ENCODE data around the gene RNF145.
"Not testable (repeated sequence)": the region's sequence is repeated elsewhere in the genome, so short reads cannot be mapped to it uniquely, and the experiment has no call there.

RNF145 gene

DNA sequence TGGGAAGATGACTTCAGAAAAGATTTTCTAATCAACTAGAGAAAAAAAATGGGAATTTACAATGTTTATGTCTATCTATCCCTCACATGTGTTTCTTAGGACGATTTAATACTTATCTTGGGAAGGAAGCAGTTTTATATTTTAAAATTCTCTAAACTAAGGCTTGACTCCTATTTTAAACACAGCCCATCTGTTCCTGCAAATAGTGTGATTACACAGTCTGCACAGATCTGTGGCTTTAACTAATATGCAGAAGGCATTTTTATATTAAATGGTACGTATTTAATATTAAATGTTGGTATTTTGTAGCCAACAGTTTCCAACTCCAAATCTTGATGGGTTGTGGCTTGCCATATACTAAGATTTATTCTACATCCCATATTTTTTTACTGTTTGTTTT is 56.5 kb downstream of the RNF145 start:
- DNase-seq: no peak

DNA sequence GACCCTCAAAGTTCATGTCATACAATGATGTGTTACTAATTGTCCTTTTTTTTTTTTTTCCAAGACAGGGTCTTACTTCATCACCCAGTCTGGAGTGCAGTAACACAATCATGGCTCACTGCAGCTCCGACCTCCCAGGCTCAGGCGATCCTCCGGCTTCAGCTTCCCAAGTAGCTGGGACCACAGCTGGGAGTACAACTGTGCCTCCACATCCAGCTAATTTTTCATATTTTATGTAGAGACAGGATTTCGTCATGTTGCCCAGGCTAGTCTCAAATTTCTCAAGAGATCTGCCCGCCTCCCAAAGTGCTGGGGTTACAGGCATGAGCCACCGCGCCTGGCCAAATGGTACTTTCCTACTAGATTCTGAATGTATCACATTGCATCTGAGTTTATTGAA is 60.3 kb downstream of the RNF145 start:
- no peak for DNase-seq

DNA sequence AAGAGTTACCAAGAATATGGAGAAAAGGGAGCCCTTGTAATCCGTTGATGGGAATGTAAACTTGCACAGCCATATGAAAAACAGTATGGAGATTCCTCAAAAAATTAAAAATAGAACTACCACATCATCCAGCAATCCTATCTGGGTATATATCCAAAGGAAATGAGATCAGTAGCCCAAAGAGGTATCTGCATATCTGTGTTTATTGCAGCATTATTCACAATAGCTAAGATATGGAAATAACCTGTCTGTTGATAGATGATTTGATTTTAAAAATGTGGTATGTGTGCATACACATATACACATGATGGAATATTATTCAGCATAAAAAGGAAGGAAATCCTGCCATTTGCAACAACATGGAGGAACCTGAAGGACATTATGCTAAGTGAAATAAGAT is 61.4 kb downstream of the RNF145 start:
- no peak for DNase-seq

DNA sequence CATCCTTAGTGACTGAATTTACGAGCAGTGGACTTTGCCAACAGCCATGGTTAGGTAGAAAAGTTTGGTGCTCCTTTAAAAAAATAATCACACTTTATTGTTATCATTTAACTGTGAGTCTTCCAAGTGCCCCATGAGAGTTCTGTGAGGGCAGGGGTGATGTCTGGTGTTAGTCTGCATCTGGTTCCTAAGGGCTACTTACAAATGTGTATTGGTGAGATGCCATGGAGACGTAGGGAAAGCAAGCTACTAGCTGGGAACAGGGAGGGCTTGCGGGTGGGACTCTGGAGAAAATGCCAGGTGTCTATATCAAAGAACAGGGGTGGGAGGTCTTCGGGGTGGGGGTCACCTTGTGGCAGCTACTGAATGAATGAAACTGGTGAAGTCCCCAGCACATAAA is 62.5 kb downstream of the RNF145 start:
- DNase-seq: no peak

DNA sequence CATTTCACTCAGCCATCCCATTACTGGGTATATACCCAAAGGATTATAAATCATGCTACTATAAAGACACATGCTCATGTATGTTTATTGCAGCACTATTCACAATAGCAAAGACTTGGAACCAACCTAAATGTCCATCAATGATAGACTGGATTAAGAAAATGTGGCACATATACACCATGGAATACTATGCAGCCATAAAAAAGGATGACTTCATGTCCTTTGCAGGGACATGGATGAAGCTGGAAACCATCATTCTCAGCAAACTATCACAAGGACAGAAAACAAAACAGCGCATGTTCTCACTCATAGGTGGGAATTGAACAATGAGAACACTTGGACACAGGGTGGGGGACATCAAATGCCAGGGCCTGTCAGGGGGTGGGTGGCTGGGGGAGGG is 64.2 kb downstream of the RNF145 start:
- not testable (repeated sequence) for DNase-seq

DNA sequence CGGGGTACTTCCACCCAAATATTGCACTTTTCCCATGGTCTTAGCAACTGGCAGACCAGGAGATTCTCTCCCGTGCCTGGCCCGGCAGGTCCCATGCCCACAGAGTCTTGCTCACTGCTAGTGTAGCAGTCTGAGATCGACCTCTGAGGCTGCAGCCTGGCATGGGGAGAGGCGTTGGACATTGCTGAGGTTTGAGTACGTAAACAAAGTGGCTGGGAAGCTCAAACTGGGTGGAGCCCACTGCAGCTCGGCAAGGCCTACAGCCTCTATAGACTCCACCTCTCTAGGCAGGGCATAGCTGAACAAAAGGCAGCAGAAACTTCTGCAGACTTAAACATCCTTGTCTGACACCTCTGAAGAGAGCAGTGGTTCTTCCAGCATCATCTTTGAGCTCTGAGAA is 69.6 kb downstream of the RNF145 start:
- DNase-seq: no peak

DNA sequence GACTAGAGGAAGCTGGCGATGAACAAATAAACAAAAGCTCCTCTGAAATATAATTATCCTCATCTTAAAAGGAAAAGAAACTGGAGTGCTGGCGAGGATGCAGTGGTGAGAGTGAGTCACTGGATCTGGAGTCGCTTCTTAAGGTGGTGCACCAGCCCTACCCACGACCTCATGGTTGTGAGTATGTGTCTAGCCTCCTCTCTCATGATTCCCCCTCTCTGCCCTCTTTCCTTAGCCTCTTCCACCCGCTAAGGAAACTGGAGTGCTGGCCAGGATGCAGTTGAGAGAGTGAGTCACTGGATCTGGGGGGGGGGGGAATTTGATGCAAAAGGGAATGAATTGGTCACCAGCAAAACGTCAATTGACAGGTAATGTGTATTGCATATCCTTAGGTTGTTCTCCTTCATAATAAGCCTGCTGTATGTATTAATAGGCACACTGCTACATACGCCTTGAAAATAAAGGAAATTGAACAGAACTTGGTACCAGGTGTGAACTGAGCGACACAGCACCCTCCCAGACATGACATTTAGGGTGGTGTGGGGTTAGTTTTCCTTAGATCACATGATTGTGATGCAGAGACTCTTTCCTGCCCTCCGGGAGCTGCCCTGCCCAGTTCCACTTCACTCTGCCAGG is 73.3 kb downstream of the RNF145 start:
- DNase-seq: no peak

DNA sequence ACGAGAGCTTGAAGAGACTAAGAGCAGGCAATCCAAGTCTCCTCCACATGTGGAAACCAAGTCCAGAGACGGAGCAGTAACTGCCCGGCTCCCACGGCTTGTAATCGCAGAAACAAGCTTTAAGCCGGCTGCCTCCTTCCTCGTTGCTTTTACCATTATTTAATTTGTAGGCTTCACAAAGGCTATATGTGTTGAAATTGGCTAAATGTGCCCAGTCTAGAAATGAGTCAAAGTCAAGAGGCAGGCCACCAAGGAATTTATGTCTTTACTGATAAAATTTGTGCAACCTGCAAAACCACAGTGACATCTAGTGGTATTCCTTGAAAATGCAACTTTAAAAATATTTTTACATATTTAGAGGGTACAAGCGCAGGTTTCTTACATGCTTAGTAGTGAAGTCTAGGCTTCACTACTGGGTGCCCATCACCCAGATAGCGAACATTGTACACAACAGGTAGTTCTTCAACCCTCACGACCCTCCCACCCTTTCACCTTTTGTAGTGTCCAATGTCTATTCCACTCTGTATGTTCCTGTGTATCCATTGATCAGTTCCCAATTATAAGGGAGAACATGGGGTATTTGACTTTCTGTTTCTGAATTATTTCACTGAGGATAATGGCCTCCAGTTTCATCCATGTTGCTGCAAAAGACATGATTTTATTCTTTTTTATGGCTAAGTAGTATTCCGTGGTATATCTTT is 76.2 kb downstream of the RNF145 start:
- no peak for DNase-seq

DNA sequence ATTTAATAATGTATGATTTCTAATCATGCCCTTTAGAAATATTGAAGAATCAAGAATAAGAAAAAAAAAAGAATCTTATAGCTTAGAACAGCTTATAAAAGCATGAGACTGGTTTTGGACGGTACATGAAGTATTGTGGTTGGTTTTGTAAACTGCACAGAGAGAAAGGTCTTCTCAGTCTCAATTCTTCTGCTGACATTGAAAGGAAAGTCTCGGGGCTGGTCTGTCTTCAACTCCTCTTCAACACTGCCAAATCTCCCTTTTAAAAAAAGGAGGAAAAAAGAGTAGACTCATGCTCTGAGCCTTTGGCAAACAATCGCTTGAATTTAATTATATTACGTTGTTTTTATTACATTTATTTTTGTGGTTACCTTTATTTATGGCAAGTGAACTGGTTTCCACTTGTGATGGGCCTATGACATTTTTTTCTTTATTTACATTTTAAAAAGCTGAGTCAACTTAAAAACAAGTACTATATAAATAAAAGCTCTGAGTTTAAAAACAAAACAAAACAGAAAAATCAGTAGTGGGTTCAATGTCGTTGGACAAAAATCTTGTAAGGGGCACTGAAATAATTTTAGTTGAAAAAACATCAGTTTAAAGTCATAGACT is 76.8 kb downstream of the RNF145 start:
- DNase-seq: no peak

DNA sequence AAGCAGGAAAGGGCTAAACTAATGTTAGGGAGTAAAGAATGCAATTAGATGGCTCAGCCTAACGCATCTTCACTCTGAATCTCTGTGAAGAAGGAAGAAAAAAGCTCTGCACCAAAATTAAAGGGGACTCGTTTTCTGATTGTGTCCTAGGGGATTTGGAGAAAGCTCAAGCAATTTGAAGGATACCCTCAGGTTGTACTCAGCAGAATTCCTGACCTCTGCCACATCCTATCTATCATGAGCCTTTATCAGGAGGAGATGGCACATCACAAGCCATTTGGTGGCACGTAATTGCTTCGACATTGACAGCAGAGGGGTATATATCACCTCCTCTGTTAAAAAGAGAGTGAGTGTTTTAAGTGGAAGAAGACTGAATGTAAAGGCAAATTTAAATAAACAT is 77.4 kb downstream of the RNF145 start:
- DNase-seq: no peak

DNA sequence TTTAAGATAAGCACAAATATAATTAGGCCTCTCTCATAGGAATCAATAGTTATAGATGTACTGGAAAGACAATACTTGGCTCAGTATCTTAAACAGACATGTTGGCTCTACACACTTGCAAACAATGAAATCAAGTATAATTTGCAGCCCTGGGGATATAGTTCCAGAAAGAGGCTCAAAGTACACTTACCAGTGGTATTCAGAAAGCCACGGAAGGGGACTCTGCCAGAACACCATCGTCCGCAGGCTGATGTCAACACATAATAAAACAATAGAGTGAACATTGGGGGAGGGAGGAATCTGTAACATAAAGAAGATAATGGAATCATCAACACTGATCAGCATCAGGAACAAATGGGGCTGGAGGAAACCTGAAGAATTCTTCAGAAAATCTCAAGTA is 78.5 kb downstream of the RNF145 start:
- DNase-seq: no peak

DNA sequence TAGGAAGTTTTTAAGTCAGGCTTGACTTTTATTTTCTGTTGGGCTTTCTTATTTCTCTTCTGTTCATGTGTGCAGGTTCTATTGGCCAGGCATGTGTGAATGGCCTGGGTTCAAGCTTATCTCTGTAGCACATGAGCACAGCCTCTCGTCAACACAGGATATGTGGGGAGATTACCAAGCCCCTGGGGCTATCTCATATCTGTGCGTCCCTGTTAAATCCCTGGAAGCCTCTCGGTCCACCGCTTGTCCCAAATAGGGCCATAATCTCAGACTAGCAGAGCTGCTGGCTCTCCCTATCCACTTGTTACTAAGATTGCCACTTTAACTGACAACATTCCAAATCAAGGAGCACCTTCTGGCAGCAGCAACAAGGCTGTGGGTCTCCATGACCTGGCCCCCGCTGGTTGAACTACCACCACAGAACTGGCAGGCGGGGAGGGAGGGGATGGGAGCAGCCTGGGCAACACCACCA is 81.2 kb downstream of the RNF145 start:
- DNase-seq: no peak

DNA sequence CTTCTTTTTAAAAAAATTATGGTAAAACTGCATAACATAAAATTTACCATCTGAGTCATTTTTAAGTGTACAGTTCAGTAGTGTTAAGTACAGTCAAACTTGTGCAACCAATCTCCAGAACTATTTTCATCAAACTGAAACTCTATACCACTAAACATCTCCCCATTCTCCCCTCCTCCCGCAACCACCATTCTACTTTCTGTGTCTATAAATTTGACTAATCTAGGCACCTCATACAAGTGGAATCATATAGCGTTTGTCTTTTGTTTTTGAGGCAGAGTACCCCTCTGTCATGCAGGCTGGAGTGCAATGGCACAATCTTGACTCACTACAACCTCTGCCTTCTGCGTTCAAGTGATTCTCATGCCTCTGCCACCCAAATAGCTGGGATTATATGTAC is 85.7 kb downstream of the RNF145 start:
- no peak for DNase-seq

DNA sequence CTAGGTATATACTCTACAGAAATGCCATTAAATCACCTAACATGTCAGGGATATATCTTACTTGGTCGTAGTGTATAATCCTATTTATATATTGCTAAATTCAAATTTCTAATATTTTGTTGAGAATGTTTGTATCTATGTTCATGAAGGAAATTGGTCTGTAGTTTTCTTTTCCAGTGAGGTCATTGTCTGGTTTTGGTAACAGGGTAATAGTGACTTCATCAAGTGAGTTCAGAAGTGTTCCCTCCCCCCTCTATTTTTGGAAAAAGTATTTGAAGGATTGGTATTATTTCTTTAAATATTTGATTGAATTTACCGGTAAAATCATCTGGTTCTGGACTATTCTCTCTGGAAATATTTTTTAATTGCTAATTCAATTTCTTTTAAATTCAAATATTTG is 86.2 kb downstream of the RNF145 start:
- DNase-seq: no peak

DNA sequence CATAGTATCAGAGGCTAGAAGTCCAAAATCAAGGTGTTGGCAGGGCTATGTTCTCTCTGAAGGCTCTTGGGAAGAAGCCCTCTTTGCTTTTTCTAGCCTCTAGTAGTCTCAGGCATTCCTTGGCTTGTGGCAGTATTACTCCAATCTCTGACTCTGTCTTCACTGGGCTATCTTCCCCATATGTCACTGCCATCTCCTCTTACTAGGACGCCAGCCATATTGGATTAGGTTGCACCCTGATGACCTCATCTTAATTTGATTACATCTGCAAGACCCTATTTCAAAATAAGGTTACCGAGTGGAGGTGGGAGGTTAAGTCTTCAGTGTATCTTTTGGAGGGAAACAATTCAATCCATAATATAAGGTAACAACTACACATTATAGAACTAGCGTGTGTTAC is 88.3 kb downstream of the RNF145 start:
- DNase-seq: no peak

DNA sequence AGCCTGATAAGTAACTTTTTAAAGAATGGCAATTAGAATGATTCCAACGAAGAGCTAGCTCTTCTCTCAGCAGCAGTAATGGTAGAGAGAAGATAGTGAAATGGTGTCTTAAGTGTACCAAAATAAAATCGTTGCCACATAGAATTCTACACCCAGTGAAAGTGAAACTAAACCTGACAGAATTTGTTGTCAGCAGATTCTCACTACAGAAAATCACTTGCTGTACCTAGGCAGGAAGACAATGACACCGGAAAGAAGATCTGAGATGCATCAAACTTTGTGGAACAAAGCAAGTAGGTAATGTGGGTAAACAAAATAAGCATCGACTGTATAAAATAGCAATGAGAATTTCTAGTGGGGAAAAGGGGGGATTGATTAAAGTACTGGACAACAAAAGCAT is 88.9 kb downstream of the RNF145 start:
- no peak for DNase-seq

DNA sequence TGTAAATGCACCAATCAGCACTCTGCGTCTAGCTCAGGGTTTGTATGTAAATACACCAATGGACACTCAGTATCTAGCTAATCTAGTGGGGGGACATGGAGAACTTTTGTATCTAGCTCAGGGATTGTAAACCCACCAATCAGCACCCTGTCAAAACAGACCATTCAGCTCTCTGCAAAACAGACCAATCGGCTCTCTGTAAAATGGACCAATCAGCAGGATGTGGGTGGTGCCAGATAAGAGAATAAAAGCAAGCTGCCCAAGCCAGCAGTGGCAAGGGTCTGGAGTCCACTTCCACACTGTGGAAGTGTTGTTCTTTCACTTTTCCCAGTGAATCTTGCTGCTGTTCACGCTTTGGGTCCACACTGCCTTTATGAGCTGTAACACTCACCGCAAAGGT is 89.5 kb downstream of the RNF145 start:
- not testable (repeated sequence) for DNase-seq

DNA sequence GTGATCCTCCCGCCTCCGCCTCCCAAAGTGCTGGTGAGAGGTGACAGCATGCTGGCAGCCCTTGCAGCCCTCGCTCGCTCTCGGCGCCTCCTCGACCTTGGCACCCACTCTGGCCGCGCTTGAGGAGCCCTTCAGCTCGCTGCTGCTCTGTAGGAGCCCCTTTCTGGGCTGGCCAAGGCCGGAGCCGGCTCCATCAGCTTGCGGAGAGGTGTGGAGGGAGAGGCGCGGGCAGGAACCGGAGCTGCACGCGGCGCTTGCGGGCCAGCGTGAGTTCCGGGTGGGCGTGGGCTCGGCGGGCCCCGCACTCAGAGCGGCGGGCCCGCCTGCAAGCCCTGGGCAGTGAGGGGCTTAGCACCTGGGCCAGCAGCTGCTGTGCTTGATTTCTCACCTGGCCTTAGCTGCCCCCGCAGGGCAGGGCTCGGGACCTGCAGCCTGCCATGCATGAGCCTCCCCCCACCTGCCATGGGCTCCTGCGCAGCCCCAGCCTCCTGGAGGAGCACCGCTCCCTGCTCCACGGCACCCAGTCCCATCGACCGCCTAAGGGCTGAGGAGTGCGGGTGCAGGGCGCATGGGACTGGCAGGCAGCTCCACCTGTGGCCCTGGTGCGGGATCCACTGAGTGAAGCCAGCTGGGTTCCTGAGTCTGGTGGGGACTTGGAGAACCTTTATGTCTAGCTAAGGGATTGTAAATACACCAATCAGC is 90.2 kb downstream of the RNF145 start:
- not testable (repeated sequence) for DNase-seq

DNA sequence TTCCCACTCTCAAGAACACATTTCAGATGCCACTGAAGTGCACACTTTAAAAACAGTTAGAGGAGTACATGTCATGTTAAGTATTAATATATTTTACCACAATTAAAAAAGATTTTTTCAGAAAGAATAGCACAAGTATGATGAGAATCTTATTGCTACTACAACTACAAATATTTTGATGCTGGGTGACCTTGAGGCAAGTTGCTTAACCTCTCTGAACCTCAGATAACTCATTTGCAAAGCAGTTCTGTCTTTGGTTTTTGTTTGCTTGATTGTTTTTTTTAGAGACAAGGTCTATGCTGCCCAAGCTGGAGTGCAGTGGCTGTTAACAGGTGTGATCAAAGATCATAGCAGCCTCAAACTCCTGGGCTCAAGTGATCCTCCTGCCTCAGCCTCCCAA is 95.9 kb downstream of the RNF145 start:
- no peak for DNase-seq

DNA sequence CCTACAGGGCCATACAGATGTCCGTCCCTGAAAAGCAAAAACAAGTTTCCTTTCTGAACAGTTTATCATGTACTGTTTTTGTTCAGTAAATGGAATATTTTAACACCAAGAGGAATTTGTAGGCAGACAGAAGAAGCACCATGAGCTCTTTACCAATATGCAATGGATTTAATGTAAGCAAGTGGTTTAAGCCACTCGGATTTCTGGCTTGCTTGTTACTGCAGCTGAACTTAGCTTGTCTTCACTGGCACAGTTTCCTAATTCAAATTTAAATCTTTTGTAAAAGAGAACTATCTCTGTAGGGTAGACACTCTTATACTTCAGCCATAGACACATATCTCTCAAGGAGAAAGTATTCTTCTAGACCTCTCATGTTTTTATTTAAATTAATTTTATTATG is 96.9 kb downstream of the RNF145 start:
- no peak for DNase-seq

All from activated CD8-positive, alpha-beta memory T cell treated with anti-CD3 and anti-CD28 coated beads, Interleukin-2, amount 50 U/mL, for 4 hours (primary cell).